GM23338 (cell line): ENCODE data around the gene ZCCHC9. TPM values are rescaled to one million over a fixed set of nuclear protein-coding genes. Genes with fewer than 3 reads are reported as not detected.

Experiments used
- ATAC-seq: fragments of 200-7000 bp; cut with Tn5 transposase; 3 replicates; pipeline ENCODE4 v1.9.1; 2020
- DNase-seq: peaks from one replicate; pipeline ENCODE4 v3.0.0-alpha.2; 2015; ENCODE audit warnings: low spot score
- H2AFZ ChIP-seq: fragments of 200-600 bp; sonication (generic); 2 replicates; pipeline ENCODE4 v1.8.0; 2016; ENCODE audit warnings: antibody characterized with exemption, mild to moderate bottlenecking, moderate library complexity
- H3F3A ChIP-seq: fragments of 200-600 bp; sonication (generic); replicated peaks from 2 replicates; pipeline ENCODE4 v1.8.0; 2017; ENCODE audit warnings: antibody characterized with exemption, mixed run types, low read depth
- H3K27ac ChIP-seq: fragments of 200-600 bp; sonication (generic); 2 replicates; pipeline ENCODE4 v1.6.1; 2016; ENCODE audit warnings: low read depth
- H3K27me3 ChIP-seq: fragments of 200-600 bp; sonication (generic); 2 replicates; pipeline ENCODE4 v1.8.0; 2016; ENCODE audit warnings: mild to moderate bottlenecking, mixed run types, moderate library complexity; ENCODE audit not compliant: insufficient read depth
- H3K36me3 ChIP-seq: fragments of 200-600 bp; sonication (generic); 2 replicates; pipeline ENCODE4 v1.8.0; 2016; ENCODE audit warnings: mild to moderate bottlenecking; ENCODE audit not compliant: insufficient read depth
- H3K4me1 ChIP-seq: fragments of 200-600 bp; sonication (generic); 2 replicates; pipeline ENCODE4 v1.8.0; 2016; ENCODE audit warnings: mild to moderate bottlenecking, moderate library complexity; ENCODE audit not compliant: insufficient read depth
- H3K4me2 ChIP-seq: fragments of 200-600 bp; sonication (generic); 2 replicates; pipeline ENCODE4 v1.7.1; 2017; ENCODE audit warnings: mixed run types
- H3K4me3 ChIP-seq: fragments of 200-600 bp; sonication (generic); 2 replicates; pipeline ENCODE4 v1.6.1; 2016; ENCODE audit warnings: mixed run types
- H3K79me2 ChIP-seq: fragments of 200-600 bp; sonication (generic); replicated peaks from 2 replicates; pipeline ENCODE4 v1.8.0; 2017; ENCODE audit warnings: mild to moderate bottlenecking; ENCODE audit not compliant: insufficient read depth
- H3K9me2 ChIP-seq: fragments of 200-600 bp; sonication (generic); 2 replicates; pipeline ENCODE4 v1.8.0; 2017; ENCODE audit not compliant: insufficient read depth
- H4K20me1 ChIP-seq: fragments of 200-600 bp; sonication (generic); replicated peaks from 2 replicates; pipeline ENCODE4 v1.8.0; 2017; ENCODE audit warnings: mild to moderate bottlenecking; ENCODE audit not compliant: insufficient read depth
- H3K27ac Mint-ChIP-seq: 2 replicates; pipeline ENCODE4 v1.8.0; 2020; ENCODE audit warnings: inconsistent platforms, mild to moderate bottlenecking, moderate library complexity, mixed read lengths
- H3K27me3 Mint-ChIP-seq: 3 replicates; pipeline ENCODE4 v1.8.0; 2022; ENCODE audit warnings: low read depth, mild to moderate bottlenecking, moderate library complexity, mixed read lengths, inconsistent platforms; ENCODE audit not compliant: insufficient read depth, poor library complexity
- H3K36me3 Mint-ChIP-seq: 3 replicates; pipeline ENCODE4 v1.8.0; 2021; ENCODE audit warnings: low read depth, mild to moderate bottlenecking, inconsistent platforms, moderate library complexity, mixed read lengths
- H3K4me1 Mint-ChIP-seq: 3 replicates; pipeline ENCODE4 v1.8.0; 2020; ENCODE audit warnings: mild to moderate bottlenecking, inconsistent platforms, mixed read lengths
- H3K4me3 Mint-ChIP-seq: 3 replicates; pipeline ENCODE4 v1.8.0; 2021; ENCODE audit warnings: moderate library complexity, mild to moderate bottlenecking, inconsistent platforms, mixed read lengths
- H3K9me3 Mint-ChIP-seq: 3 replicates; pipeline ENCODE4 v1.8.0; 2020; ENCODE audit warnings: moderate library complexity, mild to moderate bottlenecking, inconsistent platforms, mixed read lengths
- CREB1 ChIP-seq: fragments of 250-450 bp; sonication (Bioruptor Pico); IDR thresholded peaks from 2 replicates; pipeline ENCODE4 v1.5.0; 2020; ENCODE audit warnings: low read depth, mild to moderate bottlenecking, moderate library complexity
- EZH2 ChIP-seq: fragments of 200-600 bp; sonication (generic); IDR thresholded peaks from one replicate; pipeline ENCODE4 v1.8.0; 2017; ENCODE audit warnings: antibody characterized with exemption, mild to moderate bottlenecking, low read depth; ENCODE audit not compliant: unreplicated experiment
- JUNB ChIP-seq: IDR thresholded peaks from one replicate; pipeline ENCODE4 v1.6.1; 2016; ENCODE audit warnings: antibody characterized with exemption; ENCODE audit not compliant: unreplicated experiment
- NANOG ChIP-seq: IDR thresholded peaks from 2 replicates; pipeline ENCODE4 v1.6.1; 2016; ENCODE audit warnings: antibody characterized with exemption, borderline replicate concordance
- POLR2AphosphoS5 ChIP-seq: IDR thresholded peaks from 2 replicates; pipeline ENCODE4 v1.6.1; 2016; ENCODE audit warnings: antibody characterized with exemption, low read depth
- STAT1 ChIP-seq: IDR thresholded peaks from one replicate; pipeline ENCODE4 v1.6.1; 2016; ENCODE audit warnings: antibody characterized with exemption; ENCODE audit not compliant: unreplicated experiment
- ZNF114 ChIP-seq: fragments of 250-450 bp; sonication (Bioruptor Pico); IDR thresholded peaks from 2 replicates; pipeline ENCODE4 v1.5.0; 2020; ENCODE audit warnings: mild to moderate bottlenecking, moderate library complexity
- polyA plus RNA-seq: library from polyadenylated mRNA; unstranded; fragments of >200 nt; fragmentation: Nextera tagmentation; extraction: Ambion mirVana; gene quantifications from 2 replicates; pipeline ENCODE4 v1.2.1, GENCODE V29; 2016
- total RNA-seq: library from RNA; depleted of rRNA; stranded (reverse); fragments of >200 nt; shearing (Covaris generic); gene quantifications from 2 replicates; pipeline ENCODE4 v1.2.3, GENCODE V29; 2014
- TF ChIP-seq, protein P1 (sequence below): fragments of 250-450 bp; sonication (Bioruptor Pico); IDR thresholded peaks from 2 replicates; pipeline ENCODE4 v1.5.0; 2020; ENCODE audit warnings: mild to moderate bottlenecking, moderate library complexity
- TF ChIP-seq, protein P2 (sequence below), 2 experiments: fragments of 200-600 bp in 1 of 2; sonication (generic) in 1 of 2; conservative IDR thresholded peaks; 2 replicates each; pipeline versions ENCODE4 v1.5.1 to v1.6.1; 2016 to 2017; ENCODE audit warnings: antibody characterized with exemption in 2 of 2, low read depth in 2 of 2, mild to moderate bottlenecking in 2 of 2, moderate library complexity in 1 of 2
- TF ChIP-seq, protein P3 (sequence below): IDR thresholded peaks from 2 replicates; pipeline ENCODE4 v1.6.1; 2016; ENCODE audit warnings: antibody characterized with exemption

Gene ZCCHC9
- total and polyA plus RNA-seq, 2 experiments from 2014 or later = 31.1 to 48.7 TPM

DNA sequence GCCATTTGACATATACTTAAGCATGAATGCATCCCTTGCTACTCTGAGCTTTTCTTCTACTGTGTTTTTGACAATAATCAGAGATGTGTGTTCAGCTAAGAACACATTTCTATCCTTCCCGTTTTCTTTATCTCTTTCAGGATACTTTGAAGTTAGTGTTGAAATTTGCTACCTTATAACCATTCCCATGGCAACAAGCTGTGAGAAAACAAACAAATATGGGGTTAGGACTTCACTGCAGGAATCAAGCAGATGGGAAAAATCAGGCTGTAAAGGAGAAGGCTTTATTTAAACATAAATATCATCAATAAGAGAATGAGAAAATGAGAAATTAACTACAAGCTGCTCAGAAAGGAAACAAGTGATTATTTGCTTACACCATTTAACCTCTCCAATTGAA lies 35.2 kb downstream of the ZCCHC9 start:
- Histone ChIP-seq H3F3A (no peaks in the 10 kb centered on the region), H3K27me3 (no peaks in the 10 kb centered on the region), H3K36me3 (no peaks in the 10 kb centered on the region), H3K4me3 (no peak overlapping the region), H4K20me1 (no peaks in the 10 kb centered on the region), H2AFZ (peak overlapping the region; percentile 61; the same call in 1 of the 2 replicates), H3K27ac (no peak overlapping the region), H3K79me2 (no peaks in the 10 kb centered on the region), H3K4me1 (no peaks in the 10 kb centered on the region), H3K4me2 (no peak overlapping the region), H3K9me2 (peaks cover 15% of the 10 kb centered on the region; the same call in 1 of the 2 replicates)
- Mint-ChIP-seq H3K27ac (no peak overlapping the region), H3K36me3 (no peaks in the 10 kb centered on the region), H3K4me3 (no peak overlapping the region), H3K4me1 (no peaks in the 10 kb centered on the region; the same call in 2 of the 3 replicates), H3K9me3 (no peaks in the 10 kb centered on the region), H3K27me3 (no peaks in the 10 kb centered on the region)
- DNase-seq = no peak
- ATAC-seq = no peak
- TF ChIP-seq ZNF114 (CRISPR knock-in tag) = no peak

DNA sequence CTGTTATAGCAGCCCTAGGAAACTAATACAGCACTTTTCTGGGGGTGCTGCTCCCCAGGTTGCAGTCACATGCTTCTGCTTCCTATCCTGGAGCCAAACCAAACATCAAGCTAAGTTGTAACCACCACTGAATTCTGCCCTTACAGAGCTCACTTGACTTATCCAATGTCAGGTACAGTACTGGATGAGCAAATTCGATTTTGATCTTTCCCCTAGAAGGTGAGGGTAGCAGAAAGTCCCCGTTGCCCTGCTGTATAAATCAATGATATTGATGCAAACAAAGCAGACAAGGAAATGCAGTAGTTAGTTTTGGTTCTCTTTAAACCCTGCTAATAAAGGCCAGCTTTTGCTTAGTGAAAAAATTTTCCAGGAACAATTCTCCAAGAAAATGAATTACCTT lies 36.4 kb downstream of the ZCCHC9 start:
- no peaks in the 10 kb centered on the region for H3F3A ChIP-seq
- ATAC-seq (no peak), DNase-seq (no peak)
- H3K4me2 ChIP-seq = no peak overlapping the region
- H3K27me3 Mint-ChIP-seq = no peaks in the 10 kb centered on the region
- no peaks in the 10 kb centered on the region for H3K4me1 ChIP-seq
- H3K79me2 ChIP-seq = no peaks in the 10 kb centered on the region
- H3K9me3 Mint-ChIP-seq = no peaks in the 10 kb centered on the region
- no peak overlapping the region for H3K27ac ChIP-seq
- no peaks in the 10 kb centered on the region for H3K36me3 ChIP-seq
- H3K4me3 ChIP-seq = no peak overlapping the region
- H3K27me3 ChIP-seq = no peaks in the 10 kb centered on the region
- no peak overlapping the region for H3K4me3 Mint-ChIP-seq
- peaks cover 15% of the 10 kb centered on the region; the same call in 1 of the 2 replicates for H3K9me2 ChIP-seq
- no peaks in the 10 kb centered on the region for H3K36me3 Mint-ChIP-seq
- H4K20me1 ChIP-seq = no peaks in the 10 kb centered on the region
- no peaks in the 10 kb centered on the region; the same call in 2 of the 3 replicates for H3K4me1 Mint-ChIP-seq
- no peak overlapping the region for H3K27ac Mint-ChIP-seq
- peak overlapping the region; percentile 9; the same call in 1 of the 2 replicates for H2AFZ ChIP-seq
- no peak for TF ChIP-seq ZNF114 (CRISPR knock-in tag)
- TF ChIP-seq, protein P1, sequence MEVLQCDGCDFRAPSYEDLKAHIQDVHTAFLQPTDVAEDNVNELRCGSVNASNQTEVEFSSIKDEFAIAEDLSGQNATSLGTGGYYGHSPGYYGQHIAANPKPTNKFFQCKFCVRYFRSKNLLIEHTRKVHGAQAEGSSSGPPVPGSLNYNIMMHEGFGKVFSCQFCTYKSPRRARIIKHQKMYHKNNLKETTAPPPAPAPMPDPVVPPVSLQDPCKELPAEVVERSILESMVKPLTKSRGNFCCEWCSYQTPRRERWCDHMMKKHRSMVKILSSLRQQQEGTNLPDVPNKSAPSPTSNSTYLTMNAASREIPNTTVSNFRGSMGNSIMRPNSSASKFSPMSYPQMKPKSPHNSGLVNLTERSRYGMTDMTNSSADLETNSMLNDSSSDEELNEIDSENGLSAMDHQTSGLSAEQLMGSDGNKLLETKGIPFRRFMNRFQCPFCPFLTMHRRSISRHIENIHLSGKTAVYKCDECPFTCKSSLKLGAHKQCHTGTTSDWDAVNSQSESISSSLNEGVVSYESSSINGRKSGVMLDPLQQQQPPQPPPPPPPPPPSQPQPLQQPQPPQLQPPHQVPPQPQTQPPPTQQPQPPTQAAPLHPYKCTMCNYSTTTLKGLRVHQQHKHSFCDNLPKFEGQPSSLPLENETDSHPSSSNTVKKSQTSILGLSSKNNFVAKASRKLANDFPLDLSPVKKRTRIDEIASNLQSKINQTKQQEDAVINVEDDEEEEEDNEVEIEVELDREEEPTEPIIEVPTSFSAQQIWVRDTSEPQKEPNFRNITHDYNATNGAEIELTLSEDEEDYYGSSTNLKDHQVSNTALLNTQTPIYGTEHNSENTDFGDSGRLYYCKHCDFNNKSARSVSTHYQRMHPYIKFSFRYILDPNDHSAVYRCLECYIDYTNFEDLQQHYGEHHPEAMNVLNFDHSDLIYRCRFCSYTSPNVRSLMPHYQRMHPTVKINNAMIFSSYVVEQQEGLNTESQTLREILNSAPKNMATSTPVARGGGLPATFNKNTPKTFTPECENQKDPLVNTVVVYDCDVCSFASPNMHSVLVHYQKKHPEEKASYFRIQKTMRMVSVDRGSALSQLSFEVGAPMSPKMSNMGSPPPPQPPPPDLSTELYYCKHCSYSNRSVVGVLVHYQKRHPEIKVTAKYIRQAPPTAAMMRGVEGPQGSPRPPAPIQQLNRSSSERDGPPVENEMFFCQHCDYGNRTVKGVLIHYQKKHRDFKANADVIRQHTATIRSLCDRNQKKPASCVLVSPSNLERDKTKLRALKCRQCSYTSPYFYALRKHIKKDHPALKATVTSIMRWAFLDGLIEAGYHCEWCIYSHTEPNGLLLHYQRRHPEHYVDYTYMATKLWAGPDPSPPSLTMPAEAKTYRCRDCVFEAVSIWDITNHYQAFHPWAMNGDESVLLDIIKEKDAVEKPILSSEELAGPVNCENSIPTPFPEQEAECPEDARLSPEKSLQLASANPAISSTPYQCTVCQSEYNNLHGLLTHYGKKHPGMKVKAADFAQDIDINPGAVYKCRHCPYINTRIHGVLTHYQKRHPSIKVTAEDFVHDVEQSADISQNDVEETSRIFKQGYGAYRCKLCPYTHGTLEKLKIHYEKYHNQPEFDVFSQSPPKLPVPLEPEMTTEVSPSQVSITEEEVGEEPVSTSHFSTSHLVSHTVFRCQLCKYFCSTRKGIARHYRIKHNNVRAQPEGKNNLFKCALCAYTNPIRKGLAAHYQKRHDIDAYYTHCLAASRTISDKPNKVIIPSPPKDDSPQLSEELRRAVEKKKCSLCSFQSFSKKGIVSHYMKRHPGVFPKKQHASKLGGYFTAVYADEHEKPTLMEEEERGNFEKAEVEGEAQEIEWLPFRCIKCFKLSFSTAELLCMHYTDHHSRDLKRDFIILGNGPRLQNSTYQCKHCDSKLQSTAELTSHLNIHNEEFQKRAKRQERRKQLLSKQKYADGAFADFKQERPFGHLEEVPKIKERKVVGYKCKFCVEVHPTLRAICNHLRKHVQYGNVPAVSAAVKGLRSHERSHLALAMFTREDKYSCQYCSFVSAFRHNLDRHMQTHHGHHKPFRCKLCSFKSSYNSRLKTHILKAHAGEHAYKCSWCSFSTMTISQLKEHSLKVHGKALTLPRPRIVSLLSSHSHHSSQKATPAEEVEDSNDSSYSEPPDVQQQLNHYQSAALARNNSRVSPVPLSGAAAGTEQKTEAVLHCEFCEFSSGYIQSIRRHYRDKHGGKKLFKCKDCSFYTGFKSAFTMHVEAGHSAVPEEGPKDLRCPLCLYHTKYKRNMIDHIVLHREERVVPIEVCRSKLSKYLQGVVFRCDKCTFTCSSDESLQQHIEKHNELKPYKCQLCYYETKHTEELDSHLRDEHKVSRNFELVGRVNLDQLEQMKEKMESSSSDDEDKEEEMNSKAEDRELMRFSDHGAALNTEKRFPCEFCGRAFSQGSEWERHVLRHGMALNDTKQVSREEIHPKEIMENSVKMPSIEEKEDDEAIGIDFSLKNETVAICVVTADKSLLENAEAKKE = no peak
- no peak for TF ChIP-seq JUNB
- TF ChIP-seq, protein P2, sequence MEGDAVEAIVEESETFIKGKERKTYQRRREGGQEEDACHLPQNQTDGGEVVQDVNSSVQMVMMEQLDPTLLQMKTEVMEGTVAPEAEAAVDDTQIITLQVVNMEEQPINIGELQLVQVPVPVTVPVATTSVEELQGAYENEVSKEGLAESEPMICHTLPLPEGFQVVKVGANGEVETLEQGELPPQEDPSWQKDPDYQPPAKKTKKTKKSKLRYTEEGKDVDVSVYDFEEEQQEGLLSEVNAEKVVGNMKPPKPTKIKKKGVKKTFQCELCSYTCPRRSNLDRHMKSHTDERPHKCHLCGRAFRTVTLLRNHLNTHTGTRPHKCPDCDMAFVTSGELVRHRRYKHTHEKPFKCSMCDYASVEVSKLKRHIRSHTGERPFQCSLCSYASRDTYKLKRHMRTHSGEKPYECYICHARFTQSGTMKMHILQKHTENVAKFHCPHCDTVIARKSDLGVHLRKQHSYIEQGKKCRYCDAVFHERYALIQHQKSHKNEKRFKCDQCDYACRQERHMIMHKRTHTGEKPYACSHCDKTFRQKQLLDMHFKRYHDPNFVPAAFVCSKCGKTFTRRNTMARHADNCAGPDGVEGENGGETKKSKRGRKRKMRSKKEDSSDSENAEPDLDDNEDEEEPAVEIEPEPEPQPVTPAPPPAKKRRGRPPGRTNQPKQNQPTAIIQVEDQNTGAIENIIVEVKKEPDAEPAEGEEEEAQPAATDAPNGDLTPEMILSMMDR (conservative IDR thresholded peaks at IDR 0.05; ENCODE audit: low read depth in 2 of 2) = no peak
- TF ChIP-seq, protein P3, sequence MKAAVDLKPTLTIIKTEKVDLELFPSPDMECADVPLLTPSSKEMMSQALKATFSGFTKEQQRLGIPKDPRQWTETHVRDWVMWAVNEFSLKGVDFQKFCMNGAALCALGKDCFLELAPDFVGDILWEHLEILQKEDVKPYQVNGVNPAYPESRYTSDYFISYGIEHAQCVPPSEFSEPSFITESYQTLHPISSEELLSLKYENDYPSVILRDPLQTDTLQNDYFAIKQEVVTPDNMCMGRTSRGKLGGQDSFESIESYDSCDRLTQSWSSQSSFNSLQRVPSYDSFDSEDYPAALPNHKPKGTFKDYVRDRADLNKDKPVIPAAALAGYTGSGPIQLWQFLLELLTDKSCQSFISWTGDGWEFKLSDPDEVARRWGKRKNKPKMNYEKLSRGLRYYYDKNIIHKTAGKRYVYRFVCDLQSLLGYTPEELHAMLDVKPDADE = no peak
- TF ChIP-seq EZH2 = no peak
- no peak for TF ChIP-seq STAT1
- no peak for TF ChIP-seq NANOG
- TF ChIP-seq POLR2AphosphoS5 = no peak
- TF ChIP-seq CREB1 (CRISPR knock-in tag) = no peak
